OCI-LY1 (cell line): ENCODE results near the gene AGAP1.

Experiments
- H2AFZ ChIP-seq: fragments of 200-600 bp; sonication (generic), shearing (Covaris generic); 2 replicates; pipeline ENCODE4 v1.6.0; 2014; ENCODE audit warnings: antibody characterized with exemption, mild to moderate bottlenecking, low read length
- H3F3A ChIP-seq: fragments of 200-600 bp; sonication (generic), shearing (Covaris generic); 2 replicates; pipeline ENCODE4 v1.6.0; 2014; ENCODE audit warnings: mild to moderate bottlenecking, antibody characterized with exemption, low read length, moderate library complexity; ENCODE audit not compliant: insufficient read depth
- H3K27ac ChIP-seq: fragments of 200-600 bp; sonication (generic); 2 replicates; pipeline ENCODE4 v1.5.1; 2014; ENCODE audit warnings: low read length, mixed run types, mild to moderate bottlenecking, low read depth; ENCODE audit not compliant: poor library complexity, severe bottlenecking
- H3K27me3 ChIP-seq: fragments of 200-600 bp; sonication (generic); 2 replicates; pipeline ENCODE4 v1.6.0; 2014; ENCODE audit warnings: antibody characterized with exemption, mild to moderate bottlenecking, low read length, moderate library complexity; ENCODE audit not compliant: insufficient read depth
- H3K36me3 ChIP-seq: fragments of 200-600 bp; sonication (generic); 2 replicates; pipeline ENCODE4 v1.6.1; 2014; ENCODE audit warnings: mild to moderate bottlenecking, antibody characterized with exemption, low read length, moderate library complexity, mixed read lengths; ENCODE audit not compliant: insufficient read depth
- H3K4me1 ChIP-seq: fragments of 200-600 bp; sonication (generic); 2 replicates; pipeline ENCODE4 v1.5.1; 2014; ENCODE audit warnings: mild to moderate bottlenecking, low read length, moderate library complexity; ENCODE audit not compliant: insufficient read depth, severe bottlenecking
- H3K4me2 ChIP-seq: fragments of 200-600 bp; sonication (generic), shearing (Covaris generic); 2 replicates; pipeline ENCODE4 v1.6.1; 2014; ENCODE audit warnings: low read length
- H3K4me3 ChIP-seq: fragments of 200-600 bp; sonication (generic); 2 replicates; pipeline ENCODE4 v1.5.1; 2014; ENCODE audit warnings: low read length, low read depth, mild to moderate bottlenecking, mixed read lengths; ENCODE audit not compliant: poor library complexity, severe bottlenecking
- H3K79me2 ChIP-seq: fragments of 200-600 bp; shearing (Covaris generic); 2 replicates; pipeline ENCODE4 v1.6.1; 2016; ENCODE audit warnings: mixed run types, low read length, mixed read lengths; ENCODE audit not compliant: insufficient read depth
- H3K9ac ChIP-seq: fragments of 200-600 bp; sonication (generic), shearing (Covaris generic); 2 replicates; pipeline ENCODE4 v1.6.1; 2014; ENCODE audit warnings: mild to moderate bottlenecking, low read length, mixed read lengths
- H3K9me2 ChIP-seq: fragments of 200-600 bp; sonication (generic), shearing (Covaris generic); 2 replicates; pipeline ENCODE4 v1.6.1; 2014; ENCODE audit warnings: low read depth, mild to moderate bottlenecking, low read length, mixed read lengths
- H3K9me3 ChIP-seq: fragments of 200-600 bp; shearing (Covaris generic); 2 replicates; pipeline ENCODE4 v1.6.1; 2014; ENCODE audit warnings: low read length, mixed read lengths
- H4K20me1 ChIP-seq: fragments of 200-600 bp; sonication (generic), shearing (Covaris generic); 2 replicates; pipeline ENCODE4 v1.6.0; 2016; ENCODE audit warnings: mild to moderate bottlenecking, low read length; ENCODE audit not compliant: insufficient read depth
- EZH2 ChIP-seq: fragments of 200-600 bp; sonication (generic), shearing (Covaris generic); IDR thresholded peaks from 2 replicates; pipeline ENCODE4 v1.8.0; 2017; ENCODE audit warnings: borderline replicate concordance, mixed run types, mild to moderate bottlenecking, antibody characterized with exemption, low read length, moderate library complexity, mixed read lengths
- TF ChIP-seq, protein P1 (sequence below): fragments of 200-600 bp; sonication (generic), shearing (Covaris generic); IDR thresholded peaks from 2 replicates; pipeline ENCODE4 v1.5.1; 2017; ENCODE audit warnings: mild to moderate bottlenecking, antibody characterized with exemption, low read length, moderate library complexity, mixed read lengths

Gene AGAP1

DNA sequence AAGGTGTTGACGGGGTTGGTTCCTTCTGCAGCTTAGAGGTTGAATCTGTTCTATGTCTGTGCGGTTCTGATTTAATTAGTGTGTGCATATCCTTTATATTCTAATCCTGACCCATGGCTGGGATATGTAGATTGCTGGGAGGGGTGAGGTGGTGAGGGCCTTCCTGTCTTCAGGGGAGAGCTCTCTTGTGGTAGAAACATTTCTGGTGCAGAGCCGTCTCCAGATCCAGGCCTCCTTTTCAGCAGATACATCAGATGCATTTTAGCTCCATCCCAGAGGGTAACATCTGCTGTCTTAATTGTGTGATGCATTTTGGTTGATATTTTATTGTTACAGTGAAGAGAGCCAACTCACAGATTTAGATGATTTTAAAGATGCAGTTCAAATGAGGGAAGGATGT lies 227.8 kb downstream of the AGAP1 start:
- no peaks in the 10 kb centered on the region for H3K9me3 ChIP-seq
- no peaks in the 10 kb centered on the region for H3K79me2 ChIP-seq
- no peaks in the 10 kb centered on the region; the same call in 1 of the 2 replicates for H3K27me3 ChIP-seq
- H3K4me2 ChIP-seq = no peak overlapping the region
- H3K4me1 ChIP-seq = no peaks in the 10 kb centered on the region
- H3K4me3 ChIP-seq = no peak overlapping the region
- H4K20me1 ChIP-seq = no peaks in the 10 kb centered on the region
- no peak overlapping the region for H2AFZ ChIP-seq
- H3K36me3 ChIP-seq = no peaks in the 10 kb centered on the region
- TF ChIP-seq EZH2 = no peak
- H3F3A ChIP-seq = no peaks in the 10 kb centered on the region
- no peak overlapping the region for H3K27ac ChIP-seq
- H3K9me2 ChIP-seq = no peaks in the 10 kb centered on the region
- no peak overlapping the region for H3K9ac ChIP-seq

DNA sequence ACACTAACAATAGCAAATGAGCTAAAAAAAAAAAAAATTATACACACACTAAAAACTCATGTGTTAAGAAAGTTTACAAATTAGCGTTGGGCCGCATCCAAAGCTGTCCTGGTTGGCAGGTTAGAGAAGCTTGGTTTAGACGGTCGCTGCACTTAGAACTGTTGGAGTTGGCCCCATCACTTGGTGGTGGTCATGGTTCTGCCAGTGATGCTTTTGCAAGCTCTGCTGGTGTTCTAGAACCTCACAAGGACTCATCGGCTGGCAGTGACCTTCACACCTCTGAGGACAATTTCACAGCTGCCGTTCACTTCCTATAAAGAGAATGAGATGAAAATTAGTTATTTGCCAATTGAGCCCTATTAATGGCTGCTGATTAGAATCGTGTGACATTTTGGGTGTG lies 229.0 kb downstream of the AGAP1 start:
- H3K79me2 ChIP-seq = no peaks in the 10 kb centered on the region
- TF ChIP-seq, protein P1, sequence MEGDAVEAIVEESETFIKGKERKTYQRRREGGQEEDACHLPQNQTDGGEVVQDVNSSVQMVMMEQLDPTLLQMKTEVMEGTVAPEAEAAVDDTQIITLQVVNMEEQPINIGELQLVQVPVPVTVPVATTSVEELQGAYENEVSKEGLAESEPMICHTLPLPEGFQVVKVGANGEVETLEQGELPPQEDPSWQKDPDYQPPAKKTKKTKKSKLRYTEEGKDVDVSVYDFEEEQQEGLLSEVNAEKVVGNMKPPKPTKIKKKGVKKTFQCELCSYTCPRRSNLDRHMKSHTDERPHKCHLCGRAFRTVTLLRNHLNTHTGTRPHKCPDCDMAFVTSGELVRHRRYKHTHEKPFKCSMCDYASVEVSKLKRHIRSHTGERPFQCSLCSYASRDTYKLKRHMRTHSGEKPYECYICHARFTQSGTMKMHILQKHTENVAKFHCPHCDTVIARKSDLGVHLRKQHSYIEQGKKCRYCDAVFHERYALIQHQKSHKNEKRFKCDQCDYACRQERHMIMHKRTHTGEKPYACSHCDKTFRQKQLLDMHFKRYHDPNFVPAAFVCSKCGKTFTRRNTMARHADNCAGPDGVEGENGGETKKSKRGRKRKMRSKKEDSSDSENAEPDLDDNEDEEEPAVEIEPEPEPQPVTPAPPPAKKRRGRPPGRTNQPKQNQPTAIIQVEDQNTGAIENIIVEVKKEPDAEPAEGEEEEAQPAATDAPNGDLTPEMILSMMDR = no peak
- TF ChIP-seq EZH2 = no peak

DNA sequence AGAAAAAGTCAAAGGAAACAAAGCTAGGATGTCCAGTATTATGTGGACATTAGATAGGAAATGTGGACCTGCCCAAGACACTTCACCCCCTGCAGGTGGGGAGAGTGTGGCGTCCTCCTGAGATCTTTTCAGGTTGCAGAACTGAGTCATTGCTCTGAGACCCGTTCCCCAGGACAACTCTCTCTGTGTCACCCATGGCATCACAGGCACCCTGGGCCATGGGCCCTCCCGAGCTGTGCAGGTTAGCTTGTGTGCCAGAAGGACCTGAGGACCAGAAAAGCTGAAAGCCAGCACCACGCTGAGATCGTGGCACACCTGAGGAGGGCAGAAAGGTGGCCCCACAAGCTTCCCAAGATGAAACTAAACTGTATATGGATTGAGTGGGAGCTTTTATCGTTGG lies 229.5 kb downstream of the AGAP1 start:
- H4K20me1 ChIP-seq = no peaks in the 10 kb centered on the region
- TF ChIP-seq, protein P1 = no peak
- no peak for TF ChIP-seq EZH2
- no peaks in the 10 kb centered on the region for H3K9me3 ChIP-seq
- no peaks in the 10 kb centered on the region for H3F3A ChIP-seq
- no peak overlapping the region for H3K4me3 ChIP-seq
- no peak overlapping the region for H3K27ac ChIP-seq
- no peaks in the 10 kb centered on the region for H3K27me3 ChIP-seq
- no peaks in the 10 kb centered on the region for H3K36me3 ChIP-seq
- no peaks in the 10 kb centered on the region for H3K9me2 ChIP-seq
- H3K4me1 ChIP-seq = no peaks in the 10 kb centered on the region
- H3K9ac ChIP-seq = no peak overlapping the region
- no peaks in the 10 kb centered on the region for H3K79me2 ChIP-seq
- no peak overlapping the region for H2AFZ ChIP-seq
- no peak overlapping the region for H3K4me2 ChIP-seq

More for the DNA sequence above, 229.0 kb downstream of the AGAP1 start:
- Histone ChIP-seq H3K9ac (no peak overlapping the region), H3K4me2 (no peak overlapping the region), H3F3A (no peaks in the 10 kb centered on the region), H3K9me3 (no peaks in the 10 kb centered on the region), H3K27ac (no peak overlapping the region), H3K4me1 (no peaks in the 10 kb centered on the region), H3K4me3 (no peak overlapping the region), H3K27me3 (no peaks in the 10 kb centered on the region), H3K9me2 (no peaks in the 10 kb centered on the region), H4K20me1 (no peaks in the 10 kb centered on the region), H2AFZ (no peak overlapping the region), H3K36me3 (no peaks in the 10 kb centered on the region)

DNA sequence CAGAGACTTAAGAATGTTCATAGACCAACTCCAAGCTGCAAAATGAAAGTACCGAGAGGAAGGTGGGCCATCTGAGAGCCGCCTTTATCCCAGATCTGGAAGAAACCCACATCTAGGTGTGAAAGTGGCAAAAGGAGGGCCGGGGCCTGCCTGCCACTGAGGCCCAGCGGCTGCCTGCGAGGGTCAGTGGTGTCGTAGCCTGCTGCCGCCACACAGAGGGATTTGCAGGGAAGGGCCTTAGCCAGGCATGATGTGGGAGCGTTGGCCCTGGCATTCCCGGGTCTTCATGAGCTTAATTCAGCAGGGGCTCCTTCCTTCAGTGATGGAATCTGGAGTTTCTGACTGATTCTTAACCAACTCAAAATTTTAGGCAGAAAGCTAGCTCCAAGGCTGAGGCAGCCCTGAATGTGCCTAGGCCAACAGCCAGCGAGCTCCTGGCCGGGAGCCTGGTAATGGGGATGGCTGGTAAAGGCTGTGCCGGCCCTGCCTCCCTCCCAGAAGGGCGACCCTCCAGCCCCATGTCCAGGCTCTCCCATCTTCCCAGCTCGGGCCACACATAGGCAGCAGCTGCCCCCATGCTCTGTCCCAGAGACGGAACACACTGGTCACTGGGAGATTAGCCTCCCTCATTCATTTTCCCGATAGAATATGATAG lies 230.1 kb downstream of the AGAP1 start:
- Histone ChIP-seq H3K9me2 (no peaks in the 10 kb centered on the region), H3K36me3 (no peaks in the 10 kb centered on the region), H3F3A (no peaks in the 10 kb centered on the region), H3K4me3 (no peak overlapping the region), H3K4me2 (no peak overlapping the region), H2AFZ (no peak overlapping the region), H3K9ac (no peak overlapping the region), H3K27ac (no peak overlapping the region), H4K20me1 (no peaks in the 10 kb centered on the region), H3K4me1 (no peaks in the 10 kb centered on the region), H3K9me3 (no peaks in the 10 kb centered on the region), H3K27me3 (no peaks in the 10 kb centered on the region), H3K79me2 (no peaks in the 10 kb centered on the region)
- TF ChIP-seq, protein P1 = no peak
- no peak for TF ChIP-seq EZH2
